ENCODE results near the gene RAD51B.

RAD51B gene

DNA sequence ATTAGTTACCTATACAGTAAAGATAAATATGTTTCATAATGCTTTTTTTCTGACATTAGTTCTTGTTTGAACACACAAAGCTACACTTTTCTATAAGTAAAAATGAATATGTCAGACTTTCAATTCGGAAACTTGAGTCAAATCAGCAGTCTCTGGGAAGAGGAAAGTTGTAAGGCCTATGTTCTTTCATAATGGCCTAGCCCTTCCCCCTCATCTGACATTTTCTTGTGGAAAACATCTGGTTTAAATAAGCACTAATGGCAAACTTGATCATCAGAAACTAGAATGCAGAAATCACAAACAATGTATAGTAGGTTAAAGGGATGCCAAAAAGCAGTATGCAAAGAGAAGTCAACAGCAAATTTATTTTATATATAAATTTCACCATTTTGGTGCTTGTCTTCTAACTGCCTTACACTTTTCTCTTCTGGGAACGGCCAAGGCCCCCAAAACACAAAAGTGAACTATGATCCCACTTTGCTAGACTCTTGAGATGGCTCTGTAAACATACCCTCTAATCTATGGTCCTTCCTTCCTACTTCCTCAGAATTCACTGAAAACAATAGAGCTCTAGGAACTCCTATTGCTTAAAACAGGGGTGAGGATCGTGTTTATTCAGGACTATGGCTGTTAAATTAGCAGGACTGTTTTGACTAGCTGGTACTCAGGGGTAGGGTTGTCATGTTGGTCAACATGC lies 444.1 kb downstream of the RAD51B start:
- no peak for DNase-seq (ENCODE audit: low read depth in 3 of 3, low spot score in 1 of 3)

DNA sequence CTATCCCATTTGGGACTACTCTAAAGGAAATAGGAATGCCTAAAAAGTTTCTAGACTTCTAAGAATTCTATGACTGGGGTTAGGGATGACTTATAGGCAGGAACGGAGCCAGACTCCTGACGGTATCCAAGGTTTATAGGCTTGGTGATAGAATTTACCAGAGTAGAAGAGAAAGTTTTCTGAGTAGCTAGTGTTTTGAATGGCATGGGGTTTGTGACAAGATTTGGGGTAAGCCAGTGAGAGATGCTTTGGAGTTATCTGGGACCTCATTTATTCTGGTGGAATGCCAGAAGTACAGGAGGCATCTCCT lies 444.6 kb downstream of the RAD51B start:
- DNase-seq (ENCODE audit: low read depth in 3 of 3, low spot score in 1 of 3): no peak

DNA sequence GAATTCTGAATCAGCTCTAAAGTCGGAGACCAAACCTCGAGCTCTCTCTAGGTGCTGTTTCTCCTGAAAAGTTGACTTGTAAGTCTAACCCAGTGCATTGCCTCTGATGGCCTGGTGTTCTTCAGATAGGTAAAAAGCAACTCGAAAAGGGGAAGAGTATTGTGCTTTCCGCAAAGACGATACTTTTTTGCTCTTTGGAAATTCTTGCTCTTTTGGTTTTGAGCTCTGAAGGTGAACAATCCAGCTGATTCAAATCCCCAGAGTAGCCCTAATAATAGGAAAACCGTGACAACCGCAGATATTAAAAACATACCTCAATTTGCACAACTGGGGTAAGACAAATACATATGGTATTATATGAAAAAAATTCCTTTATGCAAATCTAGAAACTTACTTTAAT lies 447.4 kb downstream of the RAD51B start:
- DNase-seq (ENCODE audit: low read depth in 3 of 3, low spot score in 1 of 3): no peak

DNA sequence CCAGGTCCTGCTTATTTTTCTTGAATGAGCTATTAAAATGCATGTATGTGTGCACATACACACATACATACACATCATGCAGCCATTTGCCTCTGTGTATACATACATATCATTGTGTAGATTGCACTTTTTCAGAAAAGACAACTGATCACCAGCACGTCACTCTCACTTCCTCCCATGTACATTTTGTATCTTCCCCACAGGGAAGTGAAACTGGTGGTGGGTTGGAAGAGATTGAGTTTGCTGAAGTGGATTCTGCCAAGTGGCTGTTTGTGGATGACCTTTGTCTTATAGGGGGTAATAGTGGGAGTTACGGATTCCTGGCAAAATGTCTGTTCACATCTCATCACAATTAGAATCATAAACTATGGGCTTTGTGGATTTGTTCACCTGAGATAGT lies 448.6 kb downstream of the RAD51B start:
- no peak for DNase-seq (ENCODE audit: low read depth in 3 of 3, low spot score in 1 of 3)

DNA sequence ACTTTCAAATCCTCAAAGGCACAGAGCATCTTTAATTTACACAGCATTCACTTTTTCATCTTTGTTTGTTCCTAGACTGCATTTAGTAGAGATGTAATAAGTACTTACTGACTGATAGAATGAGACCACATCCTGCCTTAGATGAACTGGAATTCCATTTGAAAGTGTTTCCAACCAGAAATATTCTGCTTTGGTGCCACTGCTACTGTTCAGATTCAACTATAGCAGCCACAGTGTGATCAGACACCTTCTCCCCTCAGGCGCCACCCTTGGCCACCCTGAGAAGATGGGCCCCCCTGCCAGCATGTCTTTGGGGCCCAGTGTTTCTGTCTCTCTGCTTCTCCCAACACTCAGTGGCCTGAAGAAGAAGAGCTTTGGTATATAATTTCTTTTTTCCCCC lies 449.1 kb downstream of the RAD51B start:
- DNase-seq (ENCODE audit: low read depth in 3 of 3, low spot score in 1 of 3): no peak

DNA sequence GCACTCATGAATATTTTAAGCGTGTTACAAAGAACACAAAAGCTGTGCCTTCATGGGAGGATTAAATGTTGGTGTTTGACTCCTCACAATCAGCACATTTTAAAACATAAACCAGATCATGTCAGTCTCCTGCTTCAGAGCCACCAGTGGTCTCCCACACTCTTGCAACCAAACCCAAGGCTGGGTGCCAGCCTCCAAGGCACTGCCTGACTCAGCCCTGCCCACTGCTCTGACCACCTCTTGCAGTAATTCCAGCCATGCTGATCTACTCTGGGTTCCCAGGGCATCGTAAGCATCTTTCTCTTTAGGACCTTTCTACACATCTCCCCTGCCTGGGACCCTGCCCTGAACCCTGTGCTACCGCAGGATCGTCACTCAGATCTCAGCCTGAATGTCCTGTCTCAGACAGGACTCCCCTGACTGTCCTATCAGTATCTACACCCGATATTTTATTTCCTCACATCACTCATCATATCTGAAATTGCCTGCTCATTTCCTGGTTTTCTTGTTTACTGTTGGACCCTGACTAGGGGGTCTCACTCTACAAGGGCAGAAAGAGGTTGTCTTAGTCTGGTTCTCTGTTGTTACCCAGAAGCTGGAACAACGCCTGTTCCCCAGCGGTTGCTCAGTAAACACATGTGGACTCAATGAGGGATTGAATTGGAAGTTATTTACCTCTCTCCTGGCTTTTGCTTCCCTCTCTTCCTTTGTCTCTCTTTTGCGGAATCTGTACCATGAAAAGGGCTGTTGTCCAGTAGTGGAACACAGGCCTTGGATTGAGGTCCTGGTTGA lies 449.8 kb downstream of the RAD51B start:
- DNase-seq (ENCODE audit: low read depth in 3 of 3, low spot score in 1 of 3): no peak

DNA sequence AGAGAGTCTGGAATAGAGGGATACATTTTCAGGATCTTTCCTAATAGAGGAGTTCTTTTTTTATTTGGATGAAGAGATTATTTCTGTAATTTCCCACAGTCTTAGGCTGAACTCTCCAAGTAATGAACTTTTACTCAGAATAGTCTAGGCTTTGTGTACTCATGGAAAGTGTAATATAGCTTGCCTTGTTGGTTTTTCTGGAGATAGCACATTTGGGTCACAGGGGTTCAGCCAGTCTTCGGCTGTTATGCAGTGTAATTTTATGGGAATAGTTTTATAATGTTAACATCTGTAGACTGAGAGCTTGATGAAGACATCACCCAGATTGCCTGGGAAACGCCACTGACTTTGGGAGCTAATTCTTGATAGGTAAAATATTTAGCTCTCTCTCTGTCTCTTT lies 450.8 kb downstream of the RAD51B start:
- DNase-seq (ENCODE audit: low read depth in 3 of 3, low spot score in 1 of 3): no peak

DNA sequence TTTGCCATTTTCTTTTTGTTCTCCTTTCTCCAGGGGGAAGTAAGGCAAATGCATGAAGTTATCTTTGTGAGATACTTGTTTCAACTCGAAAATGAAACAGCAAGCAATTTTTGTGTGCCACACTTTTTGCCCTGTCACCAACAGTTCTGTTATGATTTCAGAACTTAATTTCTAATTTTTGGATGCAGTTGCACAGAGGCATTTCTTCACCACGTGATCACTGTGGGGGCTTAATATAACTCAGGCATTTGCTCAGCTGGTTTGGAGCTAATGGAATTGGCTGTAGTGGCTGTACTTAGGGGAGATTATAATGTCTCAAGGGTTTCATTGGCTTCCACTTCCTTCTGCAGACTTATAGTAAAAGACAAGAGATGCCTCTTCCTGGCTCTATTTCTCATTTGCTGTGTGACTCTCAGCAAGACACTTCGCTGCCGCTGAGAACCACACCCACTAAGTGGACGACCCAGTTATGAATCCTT lies 452.4 kb downstream of the RAD51B start:
- DNase-seq (ENCODE audit: low read depth in 3 of 3, low spot score in 1 of 3): no peak

DNA sequence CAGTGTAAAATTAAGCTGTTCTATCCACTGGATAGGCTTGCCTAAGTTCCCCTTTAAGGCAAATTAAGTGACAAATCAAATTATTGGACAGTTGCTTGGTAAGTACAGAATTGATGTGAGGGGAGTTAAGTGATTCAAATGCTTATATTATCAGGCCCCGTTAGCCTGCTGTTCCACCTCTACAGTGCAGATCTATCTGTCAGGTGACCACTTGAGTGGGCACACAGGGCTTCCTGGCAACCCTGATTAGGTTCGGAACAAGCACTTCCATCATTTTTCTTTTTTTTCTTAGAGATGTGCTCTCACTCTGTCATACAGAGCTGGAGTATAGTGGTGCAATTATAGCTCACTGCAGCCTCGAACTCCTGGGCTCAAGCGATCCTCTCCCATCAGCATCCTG lies 453.8 kb downstream of the RAD51B start:
- DNase-seq (ENCODE audit: low read depth in 3 of 3, low spot score in 1 of 3): no peak

DNA sequence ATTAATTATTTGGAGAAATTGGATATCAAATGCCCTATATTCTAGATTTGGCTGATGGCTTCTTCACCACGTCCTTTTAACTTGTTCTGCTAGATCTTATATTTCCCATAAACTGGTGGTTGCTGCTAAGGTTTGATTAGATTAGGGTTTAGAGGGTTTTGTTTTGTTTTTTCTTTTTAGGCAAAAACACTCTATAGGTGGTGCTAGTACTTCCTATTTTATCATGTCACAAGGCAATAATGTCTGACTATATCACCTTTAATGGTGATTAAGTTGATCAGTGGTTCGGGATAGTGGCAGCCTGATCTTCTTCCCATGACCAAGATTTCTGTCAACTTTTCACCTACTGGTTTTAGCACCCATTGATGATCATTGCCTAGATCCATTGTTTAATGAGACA lies 455.1 kb downstream of the RAD51B start:
- DNase-seq (ENCODE audit: low read depth in 3 of 3, low spot score in 1 of 3): no peak

DNA sequence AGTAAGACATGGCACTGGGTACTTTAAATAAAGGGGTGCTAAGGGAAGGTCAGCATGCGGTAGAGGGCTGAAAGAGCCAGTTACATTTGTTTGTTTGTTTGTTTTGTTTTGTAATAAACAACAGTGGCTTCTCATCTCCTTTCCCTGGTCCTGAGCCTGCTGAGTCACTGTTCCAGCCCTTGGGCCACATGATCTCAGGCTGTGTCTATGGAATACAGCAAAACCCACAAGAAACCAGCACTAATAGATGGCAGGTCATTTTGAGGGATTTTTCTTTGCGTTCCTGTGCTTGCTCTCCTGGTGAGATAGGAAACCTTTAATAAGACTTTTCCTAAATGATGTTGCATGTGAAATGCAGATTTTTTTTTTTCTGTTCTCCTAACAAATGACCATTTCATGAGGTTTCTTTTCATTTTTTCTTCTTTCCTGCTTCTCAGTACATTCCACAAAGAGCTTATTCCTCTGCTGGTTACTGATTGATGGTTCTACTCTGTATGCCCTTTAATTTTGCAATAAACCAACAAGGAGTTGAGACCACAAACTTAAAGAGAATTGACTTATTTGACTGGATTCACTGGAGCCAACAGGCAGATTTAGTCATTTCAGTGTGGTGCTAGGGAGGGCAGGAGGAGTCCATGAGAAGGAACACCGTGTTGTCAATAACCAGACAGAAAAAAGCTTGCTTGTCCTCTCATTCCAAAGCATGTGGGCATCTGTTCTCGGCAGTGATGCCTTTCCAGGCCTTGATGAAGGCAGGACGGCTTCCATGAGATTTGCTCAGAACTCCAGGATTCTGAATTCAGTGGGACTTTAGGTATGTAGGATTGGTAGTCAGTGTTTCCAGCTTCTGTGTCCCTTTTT lies 459.2 kb downstream of the RAD51B start:
- no peak for DNase-seq (ENCODE audit: low read depth in 3 of 3, low spot score in 1 of 3)

DNA sequence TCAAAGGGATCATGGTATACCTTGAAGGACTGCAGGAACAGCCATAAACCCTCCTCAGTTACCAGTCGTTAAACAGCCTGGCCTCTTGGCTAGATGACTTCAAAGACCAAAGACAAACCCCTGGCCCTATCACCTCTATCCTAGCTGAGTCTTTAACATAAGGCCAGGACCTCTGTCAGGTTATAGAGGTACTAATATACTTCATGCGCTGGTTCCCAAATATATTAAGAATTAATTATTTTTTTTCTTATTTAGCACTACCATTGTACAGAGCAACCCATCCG lies 459.8 kb downstream of the RAD51B start:
- no peak for DNase-seq (ENCODE audit: low read depth in 3 of 3, low spot score in 1 of 3)

DNA sequence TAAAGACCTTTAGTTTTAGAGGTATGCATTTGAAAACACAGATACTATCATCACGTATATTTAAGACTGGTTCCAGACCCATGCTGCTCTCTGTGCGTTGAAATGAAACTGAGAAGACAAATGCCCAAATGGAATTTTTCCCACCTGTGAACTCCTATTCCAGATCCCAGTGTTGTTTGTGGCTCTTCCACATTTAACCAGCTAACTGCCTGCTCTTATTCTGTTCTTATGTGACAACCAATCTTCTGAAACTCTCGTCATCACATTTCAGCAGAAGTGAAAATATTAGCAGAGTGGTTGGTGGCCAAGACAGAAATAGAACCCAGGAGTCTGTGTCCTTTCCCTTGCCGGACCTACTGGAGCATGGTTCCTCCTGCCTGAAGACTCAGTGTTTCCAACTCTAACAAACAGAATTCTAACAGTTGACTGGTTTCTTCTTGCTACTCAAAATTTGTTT lies 460.2 kb downstream of the RAD51B start:
- no peak for DNase-seq (ENCODE audit: low read depth in 3 of 3, low spot score in 1 of 3)

DNA sequence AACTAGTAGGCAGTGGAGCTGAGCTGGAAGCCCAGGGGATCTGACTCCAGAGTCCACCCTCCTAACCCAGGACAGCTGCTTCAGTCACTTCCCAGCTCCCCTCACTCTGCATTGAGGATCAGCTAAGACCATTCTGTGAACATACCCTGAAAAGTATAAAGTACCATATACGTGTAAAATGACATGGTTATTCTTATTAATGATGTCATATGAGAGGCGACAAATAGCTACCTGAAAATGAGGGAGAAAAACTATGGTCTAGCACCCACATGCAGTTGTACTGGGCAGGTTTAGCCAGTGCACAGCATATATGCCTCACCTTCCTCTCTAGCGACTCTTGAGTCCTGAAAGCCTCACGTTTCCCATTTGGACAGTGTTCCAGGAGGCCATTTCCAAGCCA lies 461.9 kb downstream of the RAD51B start:
- no peak for DNase-seq (ENCODE audit: low read depth in 3 of 3, low spot score in 1 of 3)

DNA sequence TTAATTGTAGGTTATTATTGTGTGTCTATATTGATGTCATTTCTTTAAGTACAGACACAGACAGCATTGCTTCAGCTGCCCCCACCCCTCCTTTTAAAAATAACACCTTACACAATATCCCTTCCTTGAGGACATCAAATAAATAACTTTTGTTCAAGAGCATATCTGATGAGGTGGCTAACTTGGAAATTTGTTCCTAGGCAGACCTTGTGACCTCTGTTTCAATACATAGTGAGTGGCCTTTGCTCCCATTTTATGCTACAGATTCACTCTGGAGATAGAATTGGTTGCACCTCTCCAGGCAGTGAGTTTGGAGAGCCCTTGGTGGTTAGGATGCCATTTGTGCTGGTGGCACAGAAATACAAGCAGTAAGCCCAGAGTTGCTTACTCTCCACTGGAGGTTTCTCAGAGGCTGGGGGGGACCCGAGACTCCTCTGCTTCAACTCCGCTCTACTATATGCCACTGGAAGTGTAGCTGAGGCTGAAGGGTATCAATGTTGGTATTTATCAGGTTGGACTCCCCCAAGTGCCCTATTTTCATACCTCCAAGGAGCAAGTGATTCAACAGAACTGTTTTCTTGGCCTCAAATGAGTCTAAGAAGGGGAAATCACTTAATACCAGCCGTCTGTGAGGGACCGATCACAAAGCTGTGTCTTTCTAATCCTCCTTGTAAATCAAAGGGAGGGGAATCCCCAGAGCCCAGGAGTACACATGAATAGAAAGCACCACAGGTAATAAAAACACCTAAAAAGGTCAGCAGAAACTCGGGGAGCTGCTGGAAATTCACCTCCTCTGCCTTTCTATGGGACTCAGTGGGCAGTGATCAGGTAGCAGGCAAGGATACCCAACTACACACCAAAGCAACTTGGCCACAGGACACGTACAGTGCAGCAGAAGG lies 463.1 kb downstream of the RAD51B start:
- peak in 1 of 3 donors; percentile 14 for DNase-seq (ENCODE audit: low read depth in 3 of 3, low spot score in 1 of 3)

DNA sequence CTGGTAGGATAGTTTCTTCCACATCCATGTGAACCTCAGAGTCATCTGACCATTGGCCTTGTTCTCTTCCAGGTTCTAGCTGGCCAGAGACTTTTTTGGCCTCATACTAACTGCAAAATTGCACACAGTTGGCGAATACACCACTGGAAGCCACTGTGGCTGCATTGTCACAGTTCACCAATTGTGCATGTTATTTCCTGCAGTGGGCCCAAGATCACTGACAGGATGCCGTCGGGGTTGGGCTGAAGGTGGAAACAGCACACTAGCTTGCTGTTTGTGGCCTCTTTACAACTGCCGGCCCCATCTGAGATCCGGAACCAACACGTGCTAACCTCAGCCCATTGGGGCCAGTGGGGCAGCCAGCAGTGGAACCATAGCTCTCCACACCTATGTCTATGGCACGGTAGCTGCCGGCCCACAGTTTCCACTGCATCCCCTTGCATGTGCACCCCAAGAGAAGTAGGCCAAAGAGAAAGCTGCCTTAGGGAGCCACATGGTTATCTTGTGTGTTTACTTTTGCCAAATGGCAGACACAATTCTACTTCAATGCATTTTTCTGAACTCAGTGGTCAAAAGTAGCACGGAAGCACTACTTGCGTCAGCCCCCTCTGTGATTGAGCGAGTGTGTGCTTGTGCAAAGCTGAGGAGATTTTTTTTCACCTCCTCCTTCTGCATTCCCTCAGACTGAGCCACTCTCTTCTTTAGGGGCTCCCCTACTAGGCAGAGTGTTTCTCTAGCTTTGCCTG lies 464.0 kb downstream of the RAD51B start:
- peak in 2 of 3 donors; percentile 34 to 38 for DNase-seq (ENCODE audit: low read depth in 3 of 3, low spot score in 1 of 3)

DNA sequence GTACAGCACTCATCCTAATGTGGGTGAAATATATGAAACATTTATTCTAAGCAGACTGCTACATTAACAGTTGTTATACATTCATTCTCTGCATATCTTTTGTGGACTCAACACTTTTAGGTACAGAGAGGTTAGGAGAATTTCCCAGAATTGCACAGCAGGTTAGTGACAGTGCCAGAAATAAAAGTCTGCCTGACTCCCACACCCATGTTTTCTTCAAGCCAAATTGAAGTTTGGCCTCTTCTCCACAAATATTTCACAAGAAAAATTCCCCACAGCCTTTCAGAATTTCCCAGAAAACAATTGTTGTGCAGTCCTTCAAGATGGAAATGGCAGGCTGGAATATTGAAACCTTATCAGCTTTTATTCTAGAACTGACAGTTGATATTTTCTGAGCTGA lies 464.8 kb downstream of the RAD51B start:
- no peak for DNase-seq (ENCODE audit: low read depth in 3 of 3, low spot score in 1 of 3)

DNA sequence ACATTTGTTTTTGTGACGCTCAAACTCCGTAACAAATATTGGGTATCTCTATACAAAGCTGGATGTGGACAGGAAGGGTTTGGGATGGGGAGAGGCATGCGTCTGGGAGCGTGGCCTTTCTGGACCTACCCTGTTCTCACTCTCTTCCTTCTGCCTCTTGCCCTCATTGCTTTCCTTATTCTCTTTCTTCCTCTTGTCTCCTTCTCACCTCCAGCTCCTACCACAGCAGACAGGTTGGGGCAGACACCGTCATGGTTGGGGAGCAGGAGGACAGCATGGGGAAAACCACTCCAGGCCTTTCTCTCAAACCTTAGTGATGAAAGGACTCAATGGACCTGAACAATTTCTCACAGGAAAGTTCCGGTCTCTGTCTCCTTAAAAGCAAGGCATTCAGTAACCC lies 465.3 kb downstream of the RAD51B start:
- no peak for DNase-seq (ENCODE audit: low read depth in 3 of 3, low spot score in 1 of 3)

DNA sequence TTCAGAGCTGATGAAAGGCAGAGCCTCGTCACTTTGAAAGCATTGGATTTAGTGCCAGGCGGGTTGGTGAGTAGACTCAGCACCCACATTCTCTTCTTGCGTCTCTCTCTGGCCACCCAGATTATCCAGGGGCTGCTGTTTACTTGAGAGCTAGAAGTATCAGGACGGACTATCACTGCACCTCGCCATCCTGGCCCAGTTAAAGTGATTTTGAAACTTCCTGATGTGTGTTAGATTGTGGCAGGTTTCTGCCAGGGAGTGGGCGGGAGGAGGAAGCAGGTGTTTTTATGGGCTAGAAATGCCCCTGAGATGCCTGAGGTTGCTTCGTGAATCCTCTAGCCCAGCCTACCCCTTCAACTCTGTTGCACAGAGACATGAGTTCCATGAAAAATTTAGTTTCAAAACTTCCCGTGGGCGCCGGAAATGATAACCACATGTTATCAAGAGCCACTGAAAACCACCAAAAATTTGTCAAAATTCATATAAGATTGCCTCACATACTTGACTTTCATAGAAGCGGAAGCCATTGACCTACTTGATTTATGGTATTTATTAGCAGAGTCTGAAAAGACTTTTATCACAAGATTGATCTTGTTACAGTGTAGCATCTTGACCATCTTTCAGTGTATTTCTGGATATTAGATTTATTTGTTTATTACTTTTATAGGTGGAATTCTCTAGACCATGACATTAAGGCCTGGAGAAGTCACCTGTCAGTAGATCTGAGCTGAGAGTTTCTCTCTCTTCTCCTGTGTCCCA lies 466.0 kb downstream of the RAD51B start:
- peak in 1 of 3 donors; percentile 39 for DNase-seq (ENCODE audit: low read depth in 3 of 3, low spot score in 1 of 3)

DNA sequence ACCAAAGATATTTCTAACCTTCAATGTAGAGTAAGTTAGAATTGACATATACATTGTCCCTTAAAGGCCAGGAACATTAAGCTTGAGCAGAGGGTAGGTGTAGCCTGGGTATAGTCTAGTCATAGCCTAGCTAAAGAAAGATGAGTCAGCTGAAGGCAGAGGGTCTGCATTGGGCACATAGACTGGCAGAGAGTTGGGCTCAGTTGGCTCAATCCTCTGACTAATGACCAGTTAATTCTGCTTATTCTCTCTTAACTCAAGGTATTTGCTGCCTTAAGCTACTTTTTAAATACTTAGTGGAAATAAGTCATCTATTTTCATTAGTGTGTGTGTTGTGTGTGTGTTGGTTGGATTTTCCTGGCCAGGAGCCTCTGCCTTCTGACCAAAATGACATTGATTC lies 467.1 kb downstream of the RAD51B start:
- DNase-seq (ENCODE audit: low read depth in 3 of 3, low spot score in 1 of 3): no peak

Data from stimulated activated CD4-positive, alpha-beta T cell treated with anti-CD3 and anti-CD28 coated beads, TNF-alpha, amount 100 ng/mL, for 1 hour (primary cell).